ENCODE results near the gene F10. TPM values are rescaled to one million over a fixed set of nuclear protein-coding genes. Genes with fewer than 3 reads are reported as not detected.

Gene F10
- polyA plus RNA-seq, 1 of the 3 experiments (the other 2 are of a cell fraction), result 12.5 TPM

DNA sequence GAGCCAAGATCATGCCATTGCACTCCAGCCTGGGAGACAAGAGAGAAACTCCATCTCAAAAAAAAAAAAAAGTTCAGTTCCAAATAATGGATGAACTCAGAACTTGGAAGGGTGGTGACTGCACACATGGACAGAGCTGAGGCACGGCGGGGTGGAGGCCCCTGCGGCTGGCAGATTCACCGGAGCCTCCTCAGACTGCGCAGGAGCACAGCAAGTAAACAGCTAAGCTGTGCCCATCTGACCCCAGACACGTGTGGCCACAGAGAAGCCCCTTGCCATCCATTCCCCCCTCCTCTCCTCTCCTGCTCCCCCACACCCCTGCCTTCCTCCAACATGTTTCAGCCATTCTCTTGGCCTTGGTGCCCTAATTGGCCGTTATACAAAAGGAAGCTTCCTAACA, 20.3 kb downstream of the F10 start:
- Histone ChIP-seq H3K4me3 (ENCODE audit: low read depth in 2 of 2, low read length in 1 of 2) (no peak overlapping the region), H3K4me1 (ENCODE audit: control insufficient read depth in 1 of 2, insufficient read depth in 2 of 2, low read depth in 1 of 2, low read length in 1 of 2) (no peaks in the 10 kb centered on the region), H3F3A (replicated peaks; ENCODE audit: insufficient read depth) (peaks cover 5% of the 10 kb centered on the region), H3K9me3 (no peaks in the 10 kb centered on the region), H3K9ac (no peak overlapping the region), H3K79me2 (ENCODE audit: insufficient read depth) (no peaks in the 10 kb centered on the region), H3K9me2 (no peaks in the 10 kb centered on the region), H3K4me2 (no peak overlapping the region), H3K36me3 (replicated peaks in 1 of 2; ENCODE audit: control insufficient read depth in 1 of 2, insufficient read depth in 2 of 2, low read length in 1 of 2) (no peaks in the 10 kb centered on the region), H2AFZ (ENCODE audit: low read depth) (no peak overlapping the region), H4K20me1 (ENCODE audit: insufficient read depth) (no peaks in the 10 kb centered on the region), H3K27me3 (ENCODE audit: insufficient read depth) (no peaks in the 10 kb centered on the region), H3K27ac (ENCODE audit: low read depth in 2 of 2, low read length in 1 of 2) (no peak overlapping the region)
- 78% methylated on average over 7 of the region's 7 CpGs for WGBS (ENCODE audit: low lambda C conversion rate)
- DNase-seq, result no peak
- ChIA-PET POLR2A (interaction anchor here (0.6 kb wide), 1 partner anchor 61 kb away, joined by 6 read pairs; no protein-coding TSS in a partner anchor), CTCF (no interaction called here)
- TF ChIP-seq MXI1 (IDR thresholded peaks at IDR 0.05; ENCODE audit: low read depth, low read length) (no peak), TAF1 (IDR thresholded peaks at IDR 0.05; ENCODE audit: borderline replicate concordance, low read depth, low read length) (no peak)
- TF ChIP-seq, protein P1, sequence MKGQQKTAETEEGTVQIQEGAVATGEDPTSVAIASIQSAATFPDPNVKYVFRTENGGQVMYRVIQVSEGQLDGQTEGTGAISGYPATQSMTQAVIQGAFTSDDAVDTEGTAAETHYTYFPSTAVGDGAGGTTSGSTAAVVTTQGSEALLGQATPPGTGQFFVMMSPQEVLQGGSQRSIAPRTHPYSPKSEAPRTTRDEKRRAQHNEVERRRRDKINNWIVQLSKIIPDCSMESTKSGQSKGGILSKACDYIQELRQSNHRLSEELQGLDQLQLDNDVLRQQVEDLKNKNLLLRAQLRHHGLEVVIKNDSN (IDR thresholded peaks at IDR 0.05; ENCODE audit: borderline replicate concordance, low read depth), result no peak
- TF ChIP-seq, protein P2, sequence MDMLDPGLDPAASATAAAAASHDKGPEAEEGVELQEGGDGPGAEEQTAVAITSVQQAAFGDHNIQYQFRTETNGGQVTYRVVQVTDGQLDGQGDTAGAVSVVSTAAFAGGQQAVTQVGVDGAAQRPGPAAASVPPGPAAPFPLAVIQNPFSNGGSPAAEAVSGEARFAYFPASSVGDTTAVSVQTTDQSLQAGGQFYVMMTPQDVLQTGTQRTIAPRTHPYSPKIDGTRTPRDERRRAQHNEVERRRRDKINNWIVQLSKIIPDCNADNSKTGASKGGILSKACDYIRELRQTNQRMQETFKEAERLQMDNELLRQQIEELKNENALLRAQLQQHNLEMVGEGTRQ (IDR thresholded peaks at IDR 0.05; ENCODE audit: borderline replicate concordance, low read depth, low read length), result no peak

DNA sequence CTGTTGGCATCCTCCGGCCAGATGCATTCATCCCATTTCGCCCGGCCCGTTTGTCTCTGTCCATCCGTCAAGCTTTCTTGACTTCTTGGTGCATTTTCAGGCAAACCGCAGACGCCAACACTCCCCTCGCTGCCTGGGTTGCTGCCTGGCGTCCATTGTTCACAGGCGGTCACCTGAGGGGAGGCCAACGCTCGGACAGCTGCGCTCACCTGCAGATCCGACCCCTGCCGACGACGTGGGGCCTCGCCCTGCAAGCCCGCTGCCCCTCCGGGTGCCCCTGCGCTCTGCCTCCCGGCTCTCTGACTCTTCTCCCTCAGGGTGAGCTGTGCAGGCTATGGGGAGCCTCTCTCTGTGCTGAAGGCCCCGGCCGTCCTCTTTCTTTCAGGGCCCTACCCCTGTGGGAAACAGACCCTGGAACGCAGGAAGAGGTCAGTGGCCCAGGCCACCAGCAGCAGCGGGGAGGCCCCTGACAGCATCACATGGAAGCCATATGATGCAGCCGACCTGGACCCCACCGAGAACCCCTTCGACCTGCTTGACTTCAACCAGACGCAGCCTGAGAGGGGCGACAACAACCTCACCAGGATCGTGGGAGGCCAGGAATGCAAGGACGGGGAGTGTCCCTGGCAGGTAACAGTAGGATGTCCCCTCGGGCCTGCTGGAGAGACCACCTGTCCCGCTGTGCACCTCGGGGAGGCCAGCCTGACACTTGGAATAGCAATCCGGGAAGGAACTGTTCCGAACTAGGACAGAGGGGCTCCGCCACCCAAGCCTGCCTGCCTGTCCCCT, 21.1 kb downstream of the F10 start:
- Histone ChIP-seq H3K9me3 (no peaks in the 10 kb centered on the region), H3K9me2 (no peaks in the 10 kb centered on the region), H3F3A (replicated peaks; ENCODE audit: insufficient read depth) (no peaks in the 10 kb centered on the region), H2AFZ (ENCODE audit: low read depth) (no peak overlapping the region), H4K20me1 (ENCODE audit: insufficient read depth) (no peaks in the 10 kb centered on the region), H3K27ac (ENCODE audit: low read depth in 2 of 2, low read length in 1 of 2) (no peak overlapping the region), H3K4me3 (ENCODE audit: low read depth in 2 of 2, low read length in 1 of 2) (no peak overlapping the region), H3K4me2 (no peak overlapping the region), H3K9ac (no peak overlapping the region), H3K4me1 (ENCODE audit: control insufficient read depth in 1 of 2, insufficient read depth in 2 of 2, low read depth in 1 of 2, low read length in 1 of 2) (no peaks in the 10 kb centered on the region), H3K79me2 (ENCODE audit: insufficient read depth) (no peaks in the 10 kb centered on the region), H3K27me3 (ENCODE audit: insufficient read depth) (no peaks in the 10 kb centered on the region), H3K36me3 (replicated peaks in 1 of 2; ENCODE audit: control insufficient read depth in 1 of 2, insufficient read depth in 2 of 2, low read length in 1 of 2) (no peaks in the 10 kb centered on the region)
- DNase-seq, result no peak
- whole genome bisulfite sequencing (ENCODE audit: low lambda C conversion rate), result 75% methylated on average over 18 of the region's 39 CpGs
- ChIA-PET CTCF (no interaction called here), POLR2A (interaction anchor here (0.6 kb wide), 1 partner anchor 62 kb away, joined by 6 read pairs; no protein-coding TSS in a partner anchor)
- TF ChIP-seq FOSL2 (IDR thresholded peaks at IDR 0.05; ENCODE audit: borderline replicate concordance, low read depth) (no peak), CHD2 (IDR thresholded peaks at IDR 0.05; ENCODE audit: low read length, partially characterized antibody) (no peak), FOXJ3 (CRISPR knock-in tag; IDR thresholded peaks at IDR 0.05) (no peak), EZH2phosphoT487 (IDR thresholded peaks at IDR 0.05; ENCODE audit: borderline replicate concordance, low read depth) (no peak), GABPA (IDR thresholded peaks at IDR 0.05; ENCODE audit: low read depth) (no peak), TCF12 (IDR thresholded peaks at IDR 0.05) (no peak), TEAD4 (IDR thresholded peaks at IDR 0.05; ENCODE audit: borderline replicate concordance, insufficient read depth) (no peak), MXI1 (IDR thresholded peaks at IDR 0.05; ENCODE audit: low read depth, low read length) (no peak), RCOR1 (IDR thresholded peaks at IDR 0.05; ENCODE audit: low read length) (no peak), RFX5 (IDR thresholded peaks at IDR 0.05; ENCODE audit: low read length) (no peak), RXRA (IDR thresholded peaks at IDR 0.05; ENCODE audit: borderline replicate concordance, low read depth) (no peak)
- TF ChIP-seq, protein P3, sequence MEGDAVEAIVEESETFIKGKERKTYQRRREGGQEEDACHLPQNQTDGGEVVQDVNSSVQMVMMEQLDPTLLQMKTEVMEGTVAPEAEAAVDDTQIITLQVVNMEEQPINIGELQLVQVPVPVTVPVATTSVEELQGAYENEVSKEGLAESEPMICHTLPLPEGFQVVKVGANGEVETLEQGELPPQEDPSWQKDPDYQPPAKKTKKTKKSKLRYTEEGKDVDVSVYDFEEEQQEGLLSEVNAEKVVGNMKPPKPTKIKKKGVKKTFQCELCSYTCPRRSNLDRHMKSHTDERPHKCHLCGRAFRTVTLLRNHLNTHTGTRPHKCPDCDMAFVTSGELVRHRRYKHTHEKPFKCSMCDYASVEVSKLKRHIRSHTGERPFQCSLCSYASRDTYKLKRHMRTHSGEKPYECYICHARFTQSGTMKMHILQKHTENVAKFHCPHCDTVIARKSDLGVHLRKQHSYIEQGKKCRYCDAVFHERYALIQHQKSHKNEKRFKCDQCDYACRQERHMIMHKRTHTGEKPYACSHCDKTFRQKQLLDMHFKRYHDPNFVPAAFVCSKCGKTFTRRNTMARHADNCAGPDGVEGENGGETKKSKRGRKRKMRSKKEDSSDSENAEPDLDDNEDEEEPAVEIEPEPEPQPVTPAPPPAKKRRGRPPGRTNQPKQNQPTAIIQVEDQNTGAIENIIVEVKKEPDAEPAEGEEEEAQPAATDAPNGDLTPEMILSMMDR (IDR thresholded peaks at IDR 0.05), result no peak
- TF ChIP-seq, protein P4, sequence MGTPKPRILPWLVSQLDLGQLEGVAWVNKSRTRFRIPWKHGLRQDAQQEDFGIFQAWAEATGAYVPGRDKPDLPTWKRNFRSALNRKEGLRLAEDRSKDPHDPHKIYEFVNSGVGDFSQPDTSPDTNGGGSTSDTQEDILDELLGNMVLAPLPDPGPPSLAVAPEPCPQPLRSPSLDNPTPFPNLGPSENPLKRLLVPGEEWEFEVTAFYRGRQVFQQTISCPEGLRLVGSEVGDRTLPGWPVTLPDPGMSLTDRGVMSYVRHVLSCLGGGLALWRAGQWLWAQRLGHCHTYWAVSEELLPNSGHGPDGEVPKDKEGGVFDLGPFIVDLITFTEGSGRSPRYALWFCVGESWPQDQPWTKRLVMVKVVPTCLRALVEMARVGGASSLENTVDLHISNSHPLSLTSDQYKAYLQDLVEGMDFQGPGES (IDR thresholded peaks at IDR 0.05; ENCODE audit: low read depth, low read length), result no peak
- TF ChIP-seq, protein P5, sequence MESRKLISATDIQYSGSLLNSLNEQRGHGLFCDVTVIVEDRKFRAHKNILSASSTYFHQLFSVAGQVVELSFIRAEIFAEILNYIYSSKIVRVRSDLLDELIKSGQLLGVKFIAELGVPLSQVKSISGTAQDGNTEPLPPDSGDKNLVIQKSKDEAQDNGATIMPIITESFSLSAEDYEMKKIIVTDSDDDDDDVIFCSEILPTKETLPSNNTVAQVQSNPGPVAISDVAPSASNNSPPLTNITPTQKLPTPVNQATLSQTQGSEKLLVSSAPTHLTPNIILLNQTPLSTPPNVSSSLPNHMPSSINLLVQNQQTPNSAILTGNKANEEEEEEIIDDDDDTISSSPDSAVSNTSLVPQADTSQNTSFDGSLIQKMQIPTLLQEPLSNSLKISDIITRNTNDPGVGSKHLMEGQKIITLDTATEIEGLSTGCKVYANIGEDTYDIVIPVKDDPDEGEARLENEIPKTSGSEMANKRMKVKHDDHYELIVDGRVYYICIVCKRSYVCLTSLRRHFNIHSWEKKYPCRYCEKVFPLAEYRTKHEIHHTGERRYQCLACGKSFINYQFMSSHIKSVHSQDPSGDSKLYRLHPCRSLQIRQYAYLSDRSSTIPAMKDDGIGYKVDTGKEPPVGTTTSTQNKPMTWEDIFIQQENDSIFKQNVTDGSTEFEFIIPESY (IDR thresholded peaks at IDR 0.05; ENCODE audit: borderline replicate concordance, low read depth), result no peak
- TF ChIP-seq, protein P6, sequence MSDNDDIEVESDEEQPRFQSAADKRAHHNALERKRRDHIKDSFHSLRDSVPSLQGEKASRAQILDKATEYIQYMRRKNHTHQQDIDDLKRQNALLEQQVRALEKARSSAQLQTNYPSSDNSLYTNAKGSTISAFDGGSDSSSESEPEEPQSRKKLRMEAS (IDR thresholded peaks at IDR 0.05; ENCODE audit: low read depth), result no peak
